GM10248 (cell line): ENCODE results near the gene PPFIA3.

Experiments used
- CTCF ChIA-PET: fragments of 300-600 bp; sonication (Branson Sonifier 250); formaldehyde crosslinking; extraction: SDS; loops from one replicate; lab custom pipeline; 2021; ENCODE audit warnings: antibody characterized with exemption; lab: Yijun Ruan, JAX
- POLR2A ChIA-PET: fragments of 350-650 bp; sonication (Branson Sonifier 250); formaldehyde crosslinking; extraction: SDS; loops from one replicate; lab custom pipeline; 2020; ENCODE audit warnings: antibody characterized with exemption; lab: Yijun Ruan, JAX
- DNase-seq: peaks from one replicate; pipeline ENCODE4 v3.0.0; 2012; ENCODE audit errors: extremely low spot score
- TF ChIP-seq, protein P1 (sequence below): IDR thresholded peaks from 2 replicates; pipeline ENCODE4 v1.5.1; 2012; ENCODE audit warnings: mild to moderate bottlenecking, low read depth; ENCODE audit errors: extremely low read depth, missing control alignments, control extremely low read depth

PPFIA3 gene

DNA sequence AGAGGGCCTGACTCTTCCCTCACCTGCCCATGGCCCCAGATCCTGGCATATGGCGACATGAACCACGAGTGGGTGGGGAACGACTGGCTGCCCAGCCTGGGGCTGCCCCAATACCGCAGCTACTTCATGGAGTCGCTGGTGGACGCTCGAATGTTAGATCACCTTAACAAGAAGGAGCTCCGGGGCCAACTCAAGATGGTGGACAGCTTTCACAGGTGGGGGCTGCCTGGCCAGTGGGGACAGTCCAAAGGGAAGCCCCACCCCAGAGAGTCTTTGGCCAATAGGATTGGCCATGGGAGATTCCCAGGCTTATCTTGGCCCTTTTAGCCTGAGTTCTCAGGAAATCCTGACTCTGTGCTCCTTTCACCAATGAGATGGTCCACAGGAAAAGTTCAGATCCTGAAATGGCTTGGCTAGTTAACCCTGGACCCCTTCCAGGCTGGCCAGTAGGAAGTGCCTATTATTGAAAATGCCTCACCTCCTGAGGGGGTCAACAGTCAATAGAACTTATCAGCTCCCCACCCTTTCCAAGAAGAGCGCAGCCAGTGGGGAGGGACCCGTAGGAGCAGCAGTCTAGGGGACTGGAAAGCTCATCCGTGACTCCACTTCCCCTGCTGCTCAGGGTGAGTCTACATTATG, 28.8 kb downstream of the PPFIA3 start:
- POLR2A ChIA-PET = interaction anchor here (0.6 kb wide), 1 partner anchor 372 kb away, joined by 4 read pairs; no protein-coding TSS in a partner anchor

DNA sequence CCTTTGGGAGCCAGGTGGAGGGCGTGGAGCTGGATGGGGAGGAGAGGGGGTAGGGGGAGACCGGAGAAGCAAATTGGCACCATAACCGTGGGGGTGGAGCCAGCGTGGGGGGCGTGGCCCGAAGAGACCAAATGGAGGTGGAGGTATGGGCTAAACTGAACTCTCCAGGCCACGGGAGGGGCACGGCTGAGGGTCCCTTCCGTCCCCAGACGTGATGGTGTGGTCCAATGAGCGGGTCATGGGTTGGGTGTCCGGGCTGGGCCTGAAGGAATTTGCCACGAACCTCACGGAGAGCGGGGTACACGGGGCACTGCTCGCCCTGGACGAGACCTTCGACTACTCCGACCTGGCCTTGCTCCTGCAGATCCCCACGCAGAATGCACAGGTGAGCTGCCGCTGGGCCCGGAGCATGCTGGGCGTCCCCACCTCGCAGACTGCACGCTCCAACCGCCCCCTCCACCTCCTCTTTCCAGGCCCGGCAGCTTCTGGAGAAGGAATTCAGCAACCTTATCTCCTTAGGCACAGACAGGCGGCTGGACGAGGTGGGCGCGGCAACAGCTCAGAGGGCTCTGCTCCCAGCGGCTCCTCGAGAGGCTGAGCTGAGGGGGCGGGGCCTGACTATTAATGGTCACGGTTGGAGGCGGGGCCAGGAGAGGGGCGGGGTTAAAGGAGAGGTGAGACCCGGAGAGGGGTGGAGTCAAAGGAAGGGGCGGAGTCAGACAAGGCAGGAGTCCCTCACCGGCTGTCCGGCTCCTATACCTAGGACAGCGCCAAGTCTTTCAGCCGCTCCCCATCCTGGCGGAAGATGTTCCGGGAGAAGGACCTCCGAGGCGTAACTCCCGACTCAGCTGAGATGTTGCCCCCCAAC, 29.7 kb downstream of the PPFIA3 start:
- ChIA-PET POLR2A (no interaction called here), CTCF (interaction anchor here (1.0 to 4.3 kb wide), 8 partner anchors 11 to 76 kb away, joined by 3 to 30 read pairs (median 4); partner anchors contain the start of gene LIN7B)
- TF ChIP-seq, protein P1, sequence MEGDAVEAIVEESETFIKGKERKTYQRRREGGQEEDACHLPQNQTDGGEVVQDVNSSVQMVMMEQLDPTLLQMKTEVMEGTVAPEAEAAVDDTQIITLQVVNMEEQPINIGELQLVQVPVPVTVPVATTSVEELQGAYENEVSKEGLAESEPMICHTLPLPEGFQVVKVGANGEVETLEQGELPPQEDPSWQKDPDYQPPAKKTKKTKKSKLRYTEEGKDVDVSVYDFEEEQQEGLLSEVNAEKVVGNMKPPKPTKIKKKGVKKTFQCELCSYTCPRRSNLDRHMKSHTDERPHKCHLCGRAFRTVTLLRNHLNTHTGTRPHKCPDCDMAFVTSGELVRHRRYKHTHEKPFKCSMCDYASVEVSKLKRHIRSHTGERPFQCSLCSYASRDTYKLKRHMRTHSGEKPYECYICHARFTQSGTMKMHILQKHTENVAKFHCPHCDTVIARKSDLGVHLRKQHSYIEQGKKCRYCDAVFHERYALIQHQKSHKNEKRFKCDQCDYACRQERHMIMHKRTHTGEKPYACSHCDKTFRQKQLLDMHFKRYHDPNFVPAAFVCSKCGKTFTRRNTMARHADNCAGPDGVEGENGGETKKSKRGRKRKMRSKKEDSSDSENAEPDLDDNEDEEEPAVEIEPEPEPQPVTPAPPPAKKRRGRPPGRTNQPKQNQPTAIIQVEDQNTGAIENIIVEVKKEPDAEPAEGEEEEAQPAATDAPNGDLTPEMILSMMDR = no peak
- peak; percentile 86 for DNase-seq

More for the DNA sequence above, 28.8 kb downstream of the PPFIA3 start:
- no peak for DNase-seq
- TF ChIP-seq, protein P1 = no peak
- CTCF ChIA-PET = interaction anchor here (0.6 to 4.9 kb wide), 11 partner anchors 10 to 178 kb away, joined by 3 to 43 read pairs (median 4); partner anchors contain the start of gene LIN7B

DNA sequence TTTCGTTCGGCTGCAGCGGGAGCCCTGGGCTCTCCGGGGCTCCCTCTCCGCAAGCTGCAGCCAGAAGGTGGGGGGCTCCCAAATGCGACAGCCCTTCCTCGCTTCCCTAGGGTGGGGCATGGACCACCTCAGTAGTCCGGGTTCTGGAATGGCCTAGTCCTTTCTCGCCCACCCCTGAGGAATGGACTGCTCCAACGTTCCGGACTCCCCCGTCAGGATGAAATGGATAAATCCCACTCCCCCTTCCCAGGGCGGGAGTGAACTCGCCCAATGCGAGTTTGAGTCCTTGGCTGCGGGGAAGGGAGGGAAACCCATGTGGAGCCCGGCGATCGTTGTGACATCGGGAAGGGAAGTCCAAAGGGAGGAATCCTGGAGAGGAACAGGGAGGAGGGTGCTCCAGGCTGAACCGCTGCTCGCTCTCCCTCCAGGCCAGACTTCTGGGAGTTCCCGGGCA, 30.3 kb downstream of the PPFIA3 start:
- DNase-seq = no peak
- POLR2A ChIA-PET = no interaction called here
- TF ChIP-seq, protein P1 = no peak
- CTCF ChIA-PET = interaction anchor here (1.0 to 1.6 kb wide), 6 partner anchors 19 to 156 kb away, joined by 3 to 5 read pairs (median 4); partner anchors contain the start of genes GYS1, LIN7B and RUVBL2

DNA sequence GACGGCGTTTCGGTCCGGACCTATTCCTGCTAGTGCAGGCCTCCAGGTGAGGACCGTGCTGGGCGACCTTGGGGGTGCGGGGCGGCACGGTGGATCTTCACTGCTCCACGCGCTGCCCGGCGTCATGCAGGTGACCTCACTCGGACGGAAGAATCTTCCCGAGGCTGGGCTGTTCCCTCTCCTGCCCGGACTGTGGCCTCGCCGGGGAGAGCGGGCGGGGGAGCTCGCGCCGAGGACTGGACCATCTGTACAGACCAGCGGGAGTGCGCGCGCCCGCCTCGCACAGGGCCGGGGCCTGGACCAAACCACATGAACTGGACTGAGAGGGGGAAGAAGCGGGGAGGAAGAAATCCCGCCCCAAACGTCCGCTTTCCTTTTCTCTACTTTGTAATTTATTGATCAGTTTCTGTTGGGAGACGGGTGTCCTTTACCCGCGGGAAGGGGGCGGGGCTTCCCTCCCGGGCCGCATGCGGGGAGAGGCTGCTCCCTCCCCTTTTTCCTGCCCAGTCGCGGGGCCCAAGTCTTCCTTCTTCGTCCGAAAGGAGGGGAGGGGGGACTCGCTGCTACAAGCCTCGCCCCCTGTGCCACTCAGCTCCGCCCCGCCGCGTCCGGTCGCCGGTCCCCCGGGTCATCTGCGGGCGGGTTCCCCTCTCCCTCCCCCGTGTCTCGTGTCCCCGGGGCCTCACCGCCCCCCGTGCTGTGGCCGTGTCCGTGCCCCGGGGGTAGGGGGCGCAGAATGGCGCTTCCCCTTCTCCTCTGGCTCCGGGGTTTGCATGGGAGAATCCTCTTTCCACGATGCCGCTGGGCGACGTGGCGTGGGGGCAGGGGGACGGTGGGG, 31.0 kb downstream of the PPFIA3 start:
- POLR2A ChIA-PET = interaction anchor here (0.6 kb wide), 1 partner anchor 198 kb away, joined by 5 read pairs; no protein-coding TSS in a partner anchor
- DNase-seq = peak; percentile 72
- TF ChIP-seq, protein P1 = no peak
- CTCF ChIA-PET = interaction anchor here (0.9 to 1.4 kb wide), 4 partner anchors 37 to 157 kb away, joined by 3 to 4 read pairs (median 4); partner anchors contain the start of genes GYS1, LIN7B and RUVBL2

DNA sequence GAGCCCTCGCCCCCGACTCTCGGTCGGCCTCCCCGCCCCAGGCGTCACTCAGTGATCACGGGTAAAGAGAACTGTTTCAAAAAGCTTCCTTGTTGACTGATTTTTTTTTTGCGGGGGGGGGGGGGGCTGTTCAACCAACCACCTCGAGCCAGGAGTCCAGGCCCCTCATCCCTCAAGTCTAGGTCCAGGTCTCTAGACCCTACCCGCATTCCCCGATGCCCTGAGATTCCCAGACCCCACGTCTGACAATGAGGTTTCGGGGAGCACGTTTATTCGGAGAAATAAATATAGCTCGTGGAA, 31.6 kb downstream of the PPFIA3 start:
- no peak for DNase-seq
- TF ChIP-seq, protein P1 = no peak
- ChIA-PET POLR2A (interaction anchor here (0.6 kb wide), 1 partner anchor 197 kb away, joined by 5 read pairs; no protein-coding TSS in a partner anchor), CTCF (interaction anchor here (0.7 to 1.4 kb wide), 3 partner anchors 37 to 58 kb away, joined by 3 to 4 read pairs (median 3); partner anchors contain the start of gene LIN7B)
